ENCODE measurements around the gene RABL3. TPM values are rescaled to one million over a fixed set of nuclear protein-coding genes. Genes with fewer than 3 reads are reported as not detected.

The RABL3 gene
- total RNA-seq, 4 donors from 2014 or later: 9.3 to 14.8 (median 12.6) TPM

GRCh38 chr3:120778776-120779175 is 36.5 kb upstream of the RABL3 start:
- H3K9me3 ChIP-seq: no peaks in the 10 kb centered on the region
- no peaks in the 10 kb centered on the region for H3K27me3 ChIP-seq
- TF ChIP-seq POLR2AphosphoS5 (IDR thresholded peaks at IDR 0.05) (no peak), POLR2A (IDR thresholded peaks at IDR 0.05) (no peak), EP300 (IDR thresholded peaks at IDR 0.05) (no peak), CTCF (IDR thresholded peaks at IDR 0.05) (no peak)
- WGBS: 94% methylated on average over 3 of the region's 3 CpGs
- DNase-seq (ENCODE audit: low spot score in 2 of 2): no peak
- H3K36me3 ChIP-seq: peaks cover 30% of the 10 kb centered on the region
- no peaks in the 10 kb centered on the region for H3K4me1 ChIP-seq
- no peak overlapping the region for H3K27ac ChIP-seq
- no peak overlapping the region for H3K4me3 ChIP-seq

GRCh38 chr3:120775411-120775810 is 33.1 kb upstream of the RABL3 start:
- Histone ChIP-seq H3K27me3 (no peaks in the 10 kb centered on the region), H3K4me3 (no peak overlapping the region), H3K9me3 (no peaks in the 10 kb centered on the region), H3K36me3 (peaks cover 17% of the 10 kb centered on the region), H3K4me1 (no peaks in the 10 kb centered on the region), H3K27ac (no peak overlapping the region)
- WGBS: 92% methylated on average over 4 of the region's 4 CpGs
- TF ChIP-seq POLR2A (IDR thresholded peaks at IDR 0.05) (no peak), CTCF (IDR thresholded peaks at IDR 0.05) (no peak), EP300 (IDR thresholded peaks at IDR 0.05) (no peak), POLR2AphosphoS5 (IDR thresholded peaks at IDR 0.05) (no peak)
- DNase-seq (ENCODE audit: low spot score in 2 of 2): no peak

GRCh38 chr3:120773932-120774331 is 31.6 kb upstream of the RABL3 start:
- Histone ChIP-seq H3K27me3 (no peaks in the 10 kb centered on the region), H3K4me1 (no peaks in the 10 kb centered on the region), H3K27ac (no peak overlapping the region), H3K4me3 (no peak overlapping the region), H3K36me3 (peaks cover 17% of the 10 kb centered on the region), H3K9me3 (no peaks in the 10 kb centered on the region)
- no peak for TF ChIP-seq CTCF (IDR thresholded peaks at IDR 0.05)
- DNase-seq (ENCODE audit: low spot score in 2 of 2): no peak

GRCh38 chr3:120772081-120772480 is 29.8 kb upstream of the RABL3 start:
- Histone ChIP-seq H3K4me3 (no peak overlapping the region), H3K4me1 (peaks cover 3% of the 10 kb centered on the region), H3K9me3 (no peaks in the 10 kb centered on the region), H3K27me3 (no peaks in the 10 kb centered on the region), H3K36me3 (peaks cover 12% of the 10 kb centered on the region), H3K27ac (no peak overlapping the region)
- no peak for DNase-seq (ENCODE audit: low spot score in 2 of 2)
- no peak for TF ChIP-seq POLR2AphosphoS5 (IDR thresholded peaks at IDR 0.05)
- TF ChIP-seq CTCF (IDR thresholded peaks at IDR 0.05): no peak
- no peak for TF ChIP-seq POLR2A (IDR thresholded peaks at IDR 0.05)
- TF ChIP-seq EP300 (IDR thresholded peaks at IDR 0.05): no peak
- WGBS: 97% methylated on average over 2 of the region's 2 CpGs

GRCh38 chr3:120770891-120771290 is 28.6 kb upstream of the RABL3 start:
- TF ChIP-seq EP300 (IDR thresholded peaks at IDR 0.05): peak; percentile 73
- TF ChIP-seq CTCF (IDR thresholded peaks at IDR 0.05): no peak
- no peak for TF ChIP-seq POLR2A (IDR thresholded peaks at IDR 0.05)
- no peak for TF ChIP-seq POLR2AphosphoS5 (IDR thresholded peaks at IDR 0.05)
- DNase-seq (ENCODE audit: low spot score in 2 of 2): no peak
- H3K9me3 ChIP-seq: no peaks in the 10 kb centered on the region
- no peak overlapping the region for H3K4me3 ChIP-seq
- no peaks in the 10 kb centered on the region for H3K27me3 ChIP-seq
- peaks cover under 1% of the 10 kb centered on the region for H3K36me3 ChIP-seq
- 91% methylated on average over 4 of the region's 4 CpGs for WGBS
- peaks cover 3% of the 10 kb centered on the region for H3K4me1 ChIP-seq
- no peak overlapping the region for H3K27ac ChIP-seq
